Peyer's patch (tissue), 4 donors: ENCODE results near the gene PTTG1IP.

ENCODE experiments used
- CTCF ChIP-seq, 6 experiments: fragments of 450-650 bp in 4 of 6; fragments of 200-600 bp in 2 of 6; sonication (generic) in 1 of 6; IDR thresholded peaks; one replicate each; pipeline ENCODE4 v1.5.1; 2017 to 2019; ENCODE audit warnings: antibody characterized with exemption in 6 of 6, mild to moderate bottlenecking in 3 of 6, moderate library complexity in 1 of 6
- POLR2A ChIP-seq, 2 donors: fragments of 450-650 bp; IDR thresholded peaks; one replicate each; pipeline ENCODE4 v1.5.1; 2017; ENCODE audit warnings: antibody characterized with exemption in 2 of 2, mild to moderate bottlenecking in 2 of 2, moderate library complexity in 2 of 2

- TF ChIP-seq CTCF (IDR thresholded peaks at IDR 0.05) (no peak), POLR2A (IDR thresholded peaks at IDR 0.05) (no peak)
Measured at GRCh38 chr21:44844256-44844655, 29.2 kb downstream of the PTTG1IP start.
